ENCODE measurements around the gene SMCR8.

- TF ChIP-seq CTCF (IDR thresholded peaks at IDR 0.05; ENCODE audit: low read length) (peak; percentile 6; the same call in 1 of the 2 replicates), EZH2phosphoT487 (IDR thresholded peaks at IDR 0.05; ENCODE audit: low read length) (no peak)
These were observed 7.9 kb downstream of the SMCR8 start for GRCh38 chr17:18323007-18323406.

Measured in MM.1S (cell line).